HG02642 (cell line): ENCODE data around the gene DGAT2L6.
"Not testable (repeated sequence)": the region's sequence is repeated elsewhere in the genome, so short reads cannot be mapped to it uniquely, and the experiment has no call there.

ENCODE experiments used
- ATAC-seq: cut with Tn5 transposase; IDR thresholded peaks from one replicate; pipeline ENCODE4 v1.9.1; 2021; ENCODE audit warnings: mild to moderate bottlenecking; ENCODE audit not compliant: unreplicated experiment, poor library complexity

DGAT2L6 gene

GRCh38 chrX:70190225-70190624 is 12.9 kb downstream of the DGAT2L6 start:
- no peak for ATAC-seq

- peak; percentile 82 for ATAC-seq
Measured at GRCh38 chrX:70196961-70197720, 19.9 kb downstream of the DGAT2L6 start.

- ATAC-seq = no peak
Measured at GRCh38 chrX:70201732-70202131, 24.4 kb downstream of the DGAT2L6 start.

GRCh38 chrX:70208479-70208878 is 31.2 kb downstream of the DGAT2L6 start:
- no peak for ATAC-seq

GRCh38 chrX:70209570-70209969 is 32.3 kb downstream of the DGAT2L6 start:
- ATAC-seq = not testable (repeated sequence)

GRCh38 chrX:70219938-70220764 is 42.9 kb downstream of the DGAT2L6 start:
- ATAC-seq = no peak

- ATAC-seq = no peak
Measured at GRCh38 chrX:70226048-70226447, 48.8 kb downstream of the DGAT2L6 start.

- no peak for ATAC-seq
Measured at GRCh38 chrX:70226687-70227086, 49.4 kb downstream of the DGAT2L6 start.

GRCh38 chrX:70231666-70232065 is 54.4 kb downstream of the DGAT2L6 start:
- no peak for ATAC-seq

- ATAC-seq = no peak
Measured at GRCh38 chrX:70234355-70234754, 57.1 kb downstream of the DGAT2L6 start, which contains the start of gene AWAT1. AWAT1 (plus strand) TSS chrX:70234655; CDS start chrX:70234696, 41 bp downstream.

GRCh38 chrX:70240751-70241150 is 63.5 kb downstream of the DGAT2L6 start:
- no peak for ATAC-seq

- ATAC-seq = no peak
Measured at GRCh38 chrX:70241501-70241900, 64.2 kb downstream of the DGAT2L6 start.

- ATAC-seq = not testable (repeated sequence)
Measured at GRCh38 chrX:70243601-70244000, 66.3 kb downstream of the DGAT2L6 start.

- no peak for ATAC-seq
Measured at GRCh38 chrX:70244881-70245280, 67.6 kb downstream of the DGAT2L6 start.

- no peak for ATAC-seq
Measured at GRCh38 chrX:70247252-70247651, 70.0 kb downstream of the DGAT2L6 start.

- no peak for ATAC-seq
Measured at GRCh38 chrX:70252491-70252890, 75.2 kb downstream of the DGAT2L6 start.

- no peak for ATAC-seq
Measured at GRCh38 chrX:70253377-70254062, 76.2 kb downstream of the DGAT2L6 start.

- no peak for ATAC-seq
Measured at GRCh38 chrX:70254063-70254400, 76.7 kb downstream of the DGAT2L6 start.

GRCh38 chrX:70254909-70255308 is 77.6 kb downstream of the DGAT2L6 start:
- no peak for ATAC-seq
